ENCODE results near the gene AMH. TPM values are rescaled to one million over a fixed set of nuclear protein-coding genes. Genes with fewer than 3 reads are reported as not detected.

AMH gene
- total and polyA plus RNA-seq, 2 of the 4 experiments (the other 2 are of a cell fraction) = 0.86 TPM; not detected in 1

DNA sequence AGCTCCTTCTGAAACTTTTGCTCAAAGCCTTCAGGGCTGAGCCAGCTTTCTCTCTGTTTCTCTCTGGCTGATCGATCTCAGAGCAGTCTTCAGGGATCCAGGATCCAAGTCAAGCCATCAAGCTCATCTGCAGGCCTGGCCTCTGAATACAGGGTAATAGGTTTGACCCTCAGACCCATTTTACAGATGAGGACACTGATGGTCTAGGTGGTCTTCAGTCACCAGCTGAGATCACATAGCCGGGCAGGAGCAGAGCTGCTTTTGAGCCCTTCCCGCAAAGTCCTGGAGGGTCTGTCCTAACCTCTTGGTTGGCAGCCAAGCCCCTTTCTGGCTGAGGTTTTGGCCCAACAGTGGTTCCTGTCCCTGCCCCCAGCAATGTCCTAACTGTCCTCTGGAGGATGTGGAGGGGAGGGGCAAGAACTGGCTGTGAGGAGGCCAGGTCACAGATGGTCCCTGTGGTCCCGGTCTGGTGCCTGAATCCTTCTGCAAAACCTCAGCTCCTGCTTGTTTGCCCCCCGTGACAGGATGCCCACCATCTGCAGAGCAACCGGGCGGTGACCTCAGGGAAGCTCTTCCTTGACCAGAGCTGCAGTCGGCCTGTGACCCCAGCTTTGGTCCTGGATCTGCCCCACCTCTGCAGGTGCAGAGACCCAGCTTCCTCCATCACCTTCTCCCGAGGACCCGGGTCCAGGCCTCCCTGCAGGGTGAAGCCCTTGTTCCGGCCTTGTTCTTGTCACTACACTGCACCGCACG is 38.6 kb downstream of the AMH start:
- no peak overlapping the region for H2BK120ac ChIP-seq (ENCODE audit: low read depth, low read length)
- H2AFZ ChIP-seq (replicated peaks; ENCODE audit: low read length, poor library complexity) = no peak overlapping the region
- no peaks in the 10 kb centered on the region for H3K79me1 ChIP-seq (ENCODE audit: low read depth in 1 of 2, low read length in 2 of 2)
- POLR2A ChIA-PET (ENCODE audit: unreplicated experiment) = no interaction called here
- no peaks in the 10 kb centered on the region for H3K9me1 ChIP-seq (ENCODE audit: insufficient read depth, low read length)
- H3K4me2 ChIP-seq (ENCODE audit: low read depth, low read length) = no peak overlapping the region
- no peak overlapping the region for H3K4ac ChIP-seq (ENCODE audit: low read depth, low read length)
- WGBS, 2 experiments (ENCODE audit: extremely low coverage in 2 of 2, insufficient read length in 1 of 2) = 80% methylated on average over 6 of the region's 13 CpGs; no CpG with 5 or more reads in 1 of the 2 experiments
- H2AK9ac ChIP-seq (replicated peaks; ENCODE audit: low read depth, low read length, poor library complexity) = no peak overlapping the region
- H3K23ac ChIP-seq (ENCODE audit: low read depth, low read length) = no peak overlapping the region
- peaks cover 26% of the 10 kb centered on the region for H4K20me1 ChIP-seq (ENCODE audit: insufficient read depth, low read length)
- in situ Hi-C loops (cut with MboI; ENCODE audit: low sequenced_read_pairs) (no loop called here), dilution Hi-C loops (cut with HindIII; ENCODE audit: low sequenced_read_pairs, unreplicated experiment) (no loop called here), intact Hi-C loops (cut with micrococcal nuclease) (no loop called here)
- H2BK5ac ChIP-seq (ENCODE audit: low read depth, low read length, poor library complexity, severe bottlenecking) = no peak overlapping the region
- no peak overlapping the region for H3K14ac ChIP-seq (replicated peaks; ENCODE audit: low read depth, low read length)
- no peaks in the 10 kb centered on the region for H3K36me3 ChIP-seq (ENCODE audit: control insufficient read depth, insufficient read depth, low read length)
- no peak overlapping the region for H3K4me3 ChIP-seq (ENCODE audit: insufficient read depth, low read depth, low read length)
- no peak overlapping the region for H4K8ac ChIP-seq (ENCODE audit: low read depth in 2 of 2, low read length in 2 of 2)
- no peak overlapping the region for H3K9ac ChIP-seq (ENCODE audit: low read depth, low read length)
- H2BK15ac ChIP-seq (ENCODE audit: low read depth, low read length) = no peak overlapping the region
- H3K18ac ChIP-seq (ENCODE audit: low read depth, low read length) = no peak overlapping the region
- CTCF ChIA-PET = no interaction called here
- no peak for TF ChIP-seq RFX5 (IDR thresholded peaks at IDR 0.05; ENCODE audit: low read depth, low read length)
- TF ChIP-seq MAZ (IDR thresholded peaks at IDR 0.05; ENCODE audit: borderline replicate concordance, low read depth, low read length) = no peak
- TF ChIP-seq, protein P1, sequence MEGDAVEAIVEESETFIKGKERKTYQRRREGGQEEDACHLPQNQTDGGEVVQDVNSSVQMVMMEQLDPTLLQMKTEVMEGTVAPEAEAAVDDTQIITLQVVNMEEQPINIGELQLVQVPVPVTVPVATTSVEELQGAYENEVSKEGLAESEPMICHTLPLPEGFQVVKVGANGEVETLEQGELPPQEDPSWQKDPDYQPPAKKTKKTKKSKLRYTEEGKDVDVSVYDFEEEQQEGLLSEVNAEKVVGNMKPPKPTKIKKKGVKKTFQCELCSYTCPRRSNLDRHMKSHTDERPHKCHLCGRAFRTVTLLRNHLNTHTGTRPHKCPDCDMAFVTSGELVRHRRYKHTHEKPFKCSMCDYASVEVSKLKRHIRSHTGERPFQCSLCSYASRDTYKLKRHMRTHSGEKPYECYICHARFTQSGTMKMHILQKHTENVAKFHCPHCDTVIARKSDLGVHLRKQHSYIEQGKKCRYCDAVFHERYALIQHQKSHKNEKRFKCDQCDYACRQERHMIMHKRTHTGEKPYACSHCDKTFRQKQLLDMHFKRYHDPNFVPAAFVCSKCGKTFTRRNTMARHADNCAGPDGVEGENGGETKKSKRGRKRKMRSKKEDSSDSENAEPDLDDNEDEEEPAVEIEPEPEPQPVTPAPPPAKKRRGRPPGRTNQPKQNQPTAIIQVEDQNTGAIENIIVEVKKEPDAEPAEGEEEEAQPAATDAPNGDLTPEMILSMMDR (conservative IDR thresholded peaks at IDR 0.05; ENCODE audit: low read depth, low read length) = no peak
- TF ChIP-seq CEBPB (IDR thresholded peaks at IDR 0.05; ENCODE audit: low read depth, low read length) = no peak
- no peak for TF ChIP-seq RAD21 (IDR thresholded peaks at IDR 0.05; ENCODE audit: low read length)
- TF ChIP-seq, protein P2, sequence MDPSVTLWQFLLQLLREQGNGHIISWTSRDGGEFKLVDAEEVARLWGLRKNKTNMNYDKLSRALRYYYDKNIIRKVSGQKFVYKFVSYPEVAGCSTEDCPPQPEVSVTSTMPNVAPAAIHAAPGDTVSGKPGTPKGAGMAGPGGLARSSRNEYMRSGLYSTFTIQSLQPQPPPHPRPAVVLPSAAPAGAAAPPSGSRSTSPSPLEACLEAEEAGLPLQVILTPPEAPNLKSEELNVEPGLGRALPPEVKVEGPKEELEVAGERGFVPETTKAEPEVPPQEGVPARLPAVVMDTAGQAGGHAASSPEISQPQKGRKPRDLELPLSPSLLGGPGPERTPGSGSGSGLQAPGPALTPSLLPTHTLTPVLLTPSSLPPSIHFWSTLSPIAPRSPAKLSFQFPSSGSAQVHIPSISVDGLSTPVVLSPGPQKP (IDR thresholded peaks at IDR 0.05; ENCODE audit: borderline replicate concordance, low read depth, low read length) = no peak
- no peak for TF ChIP-seq CHD1 (IDR thresholded peaks at IDR 0.05; ENCODE audit: low read depth, low read length)
- no peak for TF ChIP-seq NFE2L2 (IDR thresholded peaks at IDR 0.05; ENCODE audit: low read depth, low read length)
- TF ChIP-seq, protein P3, sequence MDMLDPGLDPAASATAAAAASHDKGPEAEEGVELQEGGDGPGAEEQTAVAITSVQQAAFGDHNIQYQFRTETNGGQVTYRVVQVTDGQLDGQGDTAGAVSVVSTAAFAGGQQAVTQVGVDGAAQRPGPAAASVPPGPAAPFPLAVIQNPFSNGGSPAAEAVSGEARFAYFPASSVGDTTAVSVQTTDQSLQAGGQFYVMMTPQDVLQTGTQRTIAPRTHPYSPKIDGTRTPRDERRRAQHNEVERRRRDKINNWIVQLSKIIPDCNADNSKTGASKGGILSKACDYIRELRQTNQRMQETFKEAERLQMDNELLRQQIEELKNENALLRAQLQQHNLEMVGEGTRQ (IDR thresholded peaks at IDR 0.05; ENCODE audit: low read depth, low read length) = no peak
- no peak for TF ChIP-seq FOS (IDR thresholded peaks at IDR 0.05; ENCODE audit: low read depth, low read length)
- TF ChIP-seq MXI1 (IDR thresholded peaks at IDR 0.05; ENCODE audit: borderline replicate concordance, low read depth, low read length) = no peak
- no peak for TF ChIP-seq RCOR1 (IDR thresholded peaks at IDR 0.05; ENCODE audit: insufficient replicate concordance, low read length)
- TF ChIP-seq POLR2A (IDR thresholded peaks at IDR 0.05; ENCODE audit: low read depth, low read length) = no peak
- no peak for TF ChIP-seq MAFK (IDR thresholded peaks at IDR 0.05; ENCODE audit: low read depth, low read length)
- no peak for TF ChIP-seq SMC3 (IDR thresholded peaks at IDR 0.05; ENCODE audit: low read depth, low read length)
- H2BK20ac ChIP-seq (ENCODE audit: low read depth, low read length) = no peak overlapping the region
- H3K27me3 ChIP-seq (ENCODE audit: control insufficient read depth, insufficient read depth, low read length) = peaks cover 58% of the 10 kb centered on the region
- no peak overlapping the region for H3K56ac ChIP-seq (ENCODE audit: extremely low read depth, insufficient read depth, low read length)
- no peak for ATAC-seq (ENCODE audit: low read depth)
- no peak overlapping the region for H2AK5ac ChIP-seq (ENCODE audit: low read depth, low read length)
- BruUV-seq (replicated peaks) = no TSS peak
- no peak overlapping the region for H4K91ac ChIP-seq (ENCODE audit: insufficient read depth, low read depth, low read length)
- H3K9me3 ChIP-seq (ENCODE audit: control insufficient read depth, insufficient read depth, low read length) = no peaks in the 10 kb centered on the region
- peaks cover 5% of the 10 kb centered on the region for H3K4me1 ChIP-seq (ENCODE audit: control insufficient read depth, insufficient read depth, low read length)
- no peak for DNase-seq
- H3K27ac ChIP-seq (ENCODE audit: insufficient read depth, low read length) = no peak overlapping the region
- H4K5ac ChIP-seq (ENCODE audit: low read depth, low read length) = no peak overlapping the region

Data from IMR-90 (cell line).